ENCODE results near the gene PSMD6. TPM values are rescaled to one million over a fixed set of nuclear protein-coding genes. Genes with fewer than 3 reads are reported as not detected.

Gene PSMD6
- total RNA-seq, 1 donor: 72.8 TPM

GRCh38 chr3:63966007-63966406 lies 57.3 kb downstream of the PSMD6 start:
- DNase-seq (ENCODE audit: low read depth): no peak
- TF ChIP-seq, protein P1, sequence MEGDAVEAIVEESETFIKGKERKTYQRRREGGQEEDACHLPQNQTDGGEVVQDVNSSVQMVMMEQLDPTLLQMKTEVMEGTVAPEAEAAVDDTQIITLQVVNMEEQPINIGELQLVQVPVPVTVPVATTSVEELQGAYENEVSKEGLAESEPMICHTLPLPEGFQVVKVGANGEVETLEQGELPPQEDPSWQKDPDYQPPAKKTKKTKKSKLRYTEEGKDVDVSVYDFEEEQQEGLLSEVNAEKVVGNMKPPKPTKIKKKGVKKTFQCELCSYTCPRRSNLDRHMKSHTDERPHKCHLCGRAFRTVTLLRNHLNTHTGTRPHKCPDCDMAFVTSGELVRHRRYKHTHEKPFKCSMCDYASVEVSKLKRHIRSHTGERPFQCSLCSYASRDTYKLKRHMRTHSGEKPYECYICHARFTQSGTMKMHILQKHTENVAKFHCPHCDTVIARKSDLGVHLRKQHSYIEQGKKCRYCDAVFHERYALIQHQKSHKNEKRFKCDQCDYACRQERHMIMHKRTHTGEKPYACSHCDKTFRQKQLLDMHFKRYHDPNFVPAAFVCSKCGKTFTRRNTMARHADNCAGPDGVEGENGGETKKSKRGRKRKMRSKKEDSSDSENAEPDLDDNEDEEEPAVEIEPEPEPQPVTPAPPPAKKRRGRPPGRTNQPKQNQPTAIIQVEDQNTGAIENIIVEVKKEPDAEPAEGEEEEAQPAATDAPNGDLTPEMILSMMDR (IDR thresholded peaks at IDR 0.05; ENCODE audit: insufficient read depth, low read length): no peak
- no peak overlapping the region for H3K4me3 ChIP-seq (ENCODE audit: low read depth, low read length)

DNA sequence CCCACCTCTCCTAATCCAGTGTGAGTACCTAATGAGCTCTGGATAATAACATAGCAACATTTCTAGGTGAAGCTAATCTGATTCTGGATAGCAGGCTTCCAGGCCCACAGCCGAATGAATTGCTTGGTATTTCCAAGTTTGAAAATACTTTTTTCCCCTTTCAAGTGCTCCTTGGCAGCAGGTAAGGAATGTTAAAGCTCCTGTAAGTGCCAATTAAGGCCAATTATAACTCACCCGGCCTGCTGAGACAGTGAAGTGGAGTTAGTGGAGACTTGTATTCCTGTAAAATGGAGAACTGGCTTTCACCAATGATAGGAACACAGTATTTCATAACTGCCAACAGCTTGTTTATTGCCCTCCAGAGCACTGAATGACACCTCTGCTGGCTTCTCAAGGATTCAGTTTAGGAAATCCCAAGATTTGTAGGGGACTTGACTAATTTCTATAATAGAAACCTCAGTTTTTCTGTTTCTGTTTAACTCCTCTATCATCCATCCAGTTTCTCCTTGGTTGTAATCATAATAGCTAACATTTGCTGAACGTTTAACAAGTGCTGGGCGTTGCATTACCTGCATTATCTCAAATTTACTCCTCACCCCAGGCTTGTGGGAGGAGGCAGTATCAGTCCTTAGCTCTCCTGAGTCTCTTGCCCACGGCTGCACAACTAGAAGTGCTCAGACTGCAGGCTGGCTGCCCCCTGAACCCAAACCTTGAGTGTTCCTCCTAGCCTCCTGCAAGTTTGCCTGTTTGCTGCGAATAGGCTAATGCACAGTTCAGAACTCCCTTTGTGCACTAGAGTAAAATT lies 58.4 kb downstream of the PSMD6 start:
- TF ChIP-seq, protein P1 (IDR thresholded peaks at IDR 0.05; ENCODE audit: insufficient read depth, low read length): no peak
- no peak for DNase-seq (ENCODE audit: low read depth)
- H3K4me3 ChIP-seq (ENCODE audit: low read depth, low read length): no peak overlapping the region

DNA sequence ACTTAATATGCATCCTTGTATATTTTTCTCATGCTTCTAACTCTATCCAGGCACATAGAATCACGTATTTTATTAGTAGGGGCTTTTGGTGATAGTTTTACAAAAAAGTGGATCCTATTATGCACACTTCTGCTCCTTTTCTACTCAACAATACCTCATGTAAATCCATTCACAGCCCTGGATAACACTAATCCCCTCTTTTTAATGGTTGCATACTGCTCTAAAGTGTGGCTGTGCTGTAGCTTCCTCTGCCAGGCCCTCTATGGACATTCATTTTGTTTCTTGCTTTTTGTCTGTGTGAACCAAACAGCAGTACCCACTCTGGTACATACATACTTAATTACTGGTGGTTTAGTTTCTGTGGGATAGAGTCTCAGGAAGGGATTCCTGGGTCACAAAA lies 59.8 kb downstream of the PSMD6 start:
- DNase-seq (ENCODE audit: low read depth): no peak
- TF ChIP-seq, protein P1 (IDR thresholded peaks at IDR 0.05; ENCODE audit: insufficient read depth, low read length): no peak

GRCh38 chr3:63961891-63962290 lies 61.4 kb downstream of the PSMD6 start:
- peak; percentile 54 for DNase-seq (ENCODE audit: low read depth)
- TF ChIP-seq, protein P1 (IDR thresholded peaks at IDR 0.05; ENCODE audit: insufficient read depth, low read length): peak; percentile 72
- H3K4me3 ChIP-seq (ENCODE audit: low read depth, low read length): no peak overlapping the region

More for the DNA sequence above, 59.8 kb downstream of the PSMD6 start:
- H3K4me3 ChIP-seq (ENCODE audit: low read depth, low read length): no peak overlapping the region

Small RNA genes lying within 50 kb of the gene (small RNA-seq; reads per million reads assigned to genes)
- gene RF00012: not detected

Other genes with a start within 250 kb of the PSMD6 start
- gene C3orf49, start 204.2 kb downstream of the PSMD6 start, total RNA-seq (ENCODE audit: low replicate concordance): not detected in 2 replicates
- 44.9 and 68.0 TPM in 2 replicates for gene THOC7, start 159.7 kb downstream of the PSMD6 start, total RNA-seq (ENCODE audit: low replicate concordance)
- 8.6 and 21.0 TPM in 2 replicates for gene ATXN7, start 159.6 kb downstream of the PSMD6 start, total RNA-seq (ENCODE audit: low replicate concordance)
- not detected in 2 replicates for gene SCAANT1, start 111.1 kb downstream of the PSMD6 start, total RNA-seq (ENCODE audit: low replicate concordance)
- 22.0 and 45.1 TPM in 2 replicates for gene PRICKLE2, start 202.0 kb upstream of the PSMD6 start, total RNA-seq (ENCODE audit: low replicate concordance)

All from fibroblast of the aortic adventitia (primary cell).